Prostate gland (tissue), 2 donors: ENCODE results near the gene TOM1L2.

Experiments
- POLR2A ChIP-seq: fragments of 450-650 bp; IDR thresholded peaks from one replicate; pipeline ENCODE4 v1.6.1; 2016; ENCODE audit warnings: antibody characterized with exemption, mild to moderate bottlenecking
- POLR2AphosphoS5 ChIP-seq: sonication (generic); formaldehyde crosslinking; IDR thresholded peaks from one replicate; pipeline ENCODE4 v1.6.1; 2017; ENCODE audit warnings: antibody characterized with exemption
- TF ChIP-seq, protein P1 (sequence below), 4 experiments: fragments of 200-600 bp in 2 of 4; fragments of 450-650 bp in 2 of 4; sonication (generic) in 2 of 4; IDR thresholded peaks; 1 replicate in 3 of 4; 2 replicates in 1 of 4; pipeline ENCODE4 v1.5.1; 2016 to 2019; ENCODE audit warnings: antibody characterized with exemption in 4 of 4, mild to moderate bottlenecking in 2 of 4, moderate library complexity in 2 of 4

DNA sequence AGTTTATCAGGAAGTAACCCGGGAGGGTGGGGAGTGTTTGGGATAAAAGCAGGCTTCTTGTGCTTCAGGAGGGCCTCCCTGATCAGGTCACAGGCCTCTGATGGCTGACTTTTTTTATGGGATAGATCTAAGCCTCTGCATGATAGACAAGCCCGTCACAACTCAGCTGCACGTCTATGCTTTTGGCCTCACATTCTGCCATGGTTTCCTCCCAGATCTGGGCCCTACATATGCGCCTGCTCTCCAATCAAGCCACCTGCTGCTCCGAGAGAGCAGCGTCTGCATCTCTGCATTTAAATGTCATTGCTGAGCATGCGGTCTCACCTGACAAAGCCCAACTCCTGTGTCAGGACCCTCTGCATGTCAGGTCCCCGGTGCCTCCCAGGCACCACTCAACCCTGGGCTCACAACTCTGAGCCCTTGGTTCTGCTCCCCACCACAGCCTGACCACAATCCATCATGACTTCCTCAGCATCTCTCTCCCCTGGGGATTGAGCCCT, 90.1 kb downstream of the TOM1L2 start:
- TF ChIP-seq, protein P1, sequence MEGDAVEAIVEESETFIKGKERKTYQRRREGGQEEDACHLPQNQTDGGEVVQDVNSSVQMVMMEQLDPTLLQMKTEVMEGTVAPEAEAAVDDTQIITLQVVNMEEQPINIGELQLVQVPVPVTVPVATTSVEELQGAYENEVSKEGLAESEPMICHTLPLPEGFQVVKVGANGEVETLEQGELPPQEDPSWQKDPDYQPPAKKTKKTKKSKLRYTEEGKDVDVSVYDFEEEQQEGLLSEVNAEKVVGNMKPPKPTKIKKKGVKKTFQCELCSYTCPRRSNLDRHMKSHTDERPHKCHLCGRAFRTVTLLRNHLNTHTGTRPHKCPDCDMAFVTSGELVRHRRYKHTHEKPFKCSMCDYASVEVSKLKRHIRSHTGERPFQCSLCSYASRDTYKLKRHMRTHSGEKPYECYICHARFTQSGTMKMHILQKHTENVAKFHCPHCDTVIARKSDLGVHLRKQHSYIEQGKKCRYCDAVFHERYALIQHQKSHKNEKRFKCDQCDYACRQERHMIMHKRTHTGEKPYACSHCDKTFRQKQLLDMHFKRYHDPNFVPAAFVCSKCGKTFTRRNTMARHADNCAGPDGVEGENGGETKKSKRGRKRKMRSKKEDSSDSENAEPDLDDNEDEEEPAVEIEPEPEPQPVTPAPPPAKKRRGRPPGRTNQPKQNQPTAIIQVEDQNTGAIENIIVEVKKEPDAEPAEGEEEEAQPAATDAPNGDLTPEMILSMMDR (IDR thresholded peaks at IDR 0.05): no peak
- no peak for TF ChIP-seq POLR2A
- TF ChIP-seq POLR2AphosphoS5: no peak
